ENCODE results near the gene KCNJ15. TPM values are rescaled to one million over a fixed set of nuclear protein-coding genes. Genes with fewer than 3 reads are reported as not detected.

The KCNJ15 gene
- total RNA-seq, 1 donor from 2014 or later = not detected

- H3K27me3 Mint-ChIP-seq (ENCODE audit: unreplicated experiment) = no peaks in the 10 kb centered on the region
- H3K4me1 Mint-ChIP-seq (ENCODE audit: low read depth, unreplicated experiment) = no peaks in the 10 kb centered on the region
- DNase-seq = no peak
- H3K36me3 Mint-ChIP-seq (ENCODE audit: unreplicated experiment) = no peaks in the 10 kb centered on the region
- H3K9me3 Mint-ChIP-seq (ENCODE audit: unreplicated experiment) = peaks cover 3% of the 10 kb centered on the region
- no peak overlapping the region for H3K4me3 Mint-ChIP-seq (ENCODE audit: unreplicated experiment)
- TF ChIP-seq CTCF (IDR thresholded peaks at IDR 0.05; ENCODE audit: partially characterized antibody, unreplicated experiment) = no peak
- no peak overlapping the region for H3K27ac Mint-ChIP-seq (ENCODE audit: unreplicated experiment)
Observed at GRCh38 chr21:38263493-38263892, 6.7 kb downstream of the KCNJ15 start.

DNA sequence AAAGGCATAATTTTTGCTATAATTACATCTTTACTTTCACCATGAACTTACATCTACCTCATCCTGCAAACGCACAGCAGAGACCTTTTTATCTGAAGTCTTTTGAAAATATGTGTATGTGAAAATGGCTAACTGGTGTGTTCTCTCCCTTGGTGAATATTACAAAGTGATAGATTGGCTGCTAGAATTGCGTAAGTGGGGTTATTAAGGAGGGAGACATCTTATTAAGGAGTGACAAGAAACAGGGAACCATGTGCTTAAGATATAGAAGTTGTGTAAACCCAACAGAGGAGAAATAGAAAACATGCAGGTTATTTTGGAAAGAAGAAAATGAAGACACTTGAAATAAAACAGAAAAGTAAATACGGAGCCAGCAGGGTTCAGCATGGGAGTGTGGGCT is 7.8 kb downstream of the KCNJ15 start:
- no peak for DNase-seq
- H3K27ac Mint-ChIP-seq (ENCODE audit: unreplicated experiment) = no peak overlapping the region
- peaks cover 3% of the 10 kb centered on the region for H3K9me3 Mint-ChIP-seq (ENCODE audit: unreplicated experiment)
- H3K4me1 Mint-ChIP-seq (ENCODE audit: low read depth, unreplicated experiment) = no peaks in the 10 kb centered on the region
- no peaks in the 10 kb centered on the region for H3K36me3 Mint-ChIP-seq (ENCODE audit: unreplicated experiment)
- H3K4me3 Mint-ChIP-seq (ENCODE audit: unreplicated experiment) = no peak overlapping the region
- no peak for TF ChIP-seq CTCF (IDR thresholded peaks at IDR 0.05; ENCODE audit: partially characterized antibody, unreplicated experiment)
- H3K27me3 Mint-ChIP-seq (ENCODE audit: unreplicated experiment) = no peaks in the 10 kb centered on the region

DNA sequence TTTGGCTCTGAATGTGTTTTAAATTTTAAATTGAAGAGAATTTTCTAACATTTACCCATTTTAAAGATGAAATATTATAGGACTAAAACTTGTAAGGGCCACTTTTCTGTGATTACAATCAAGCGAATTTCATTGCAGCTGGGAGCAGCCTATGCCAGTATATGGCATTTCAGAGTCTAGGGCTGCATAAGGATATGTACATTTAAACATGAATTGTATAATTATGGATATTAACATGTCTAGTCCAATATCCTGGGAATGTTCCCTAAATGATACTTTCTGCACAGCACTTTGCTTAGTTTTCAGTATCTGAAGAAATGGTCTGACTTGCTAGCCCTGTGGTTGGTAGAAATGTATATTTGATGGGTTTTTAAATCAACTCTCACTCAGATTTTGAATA is 8.4 kb downstream of the KCNJ15 start:
- Mint-ChIP-seq H3K27ac (ENCODE audit: unreplicated experiment) (no peak overlapping the region), H3K4me3 (ENCODE audit: unreplicated experiment) (no peak overlapping the region), H3K27me3 (ENCODE audit: unreplicated experiment) (no peaks in the 10 kb centered on the region), H3K36me3 (ENCODE audit: unreplicated experiment) (no peaks in the 10 kb centered on the region), H3K4me1 (ENCODE audit: low read depth, unreplicated experiment) (no peaks in the 10 kb centered on the region), H3K9me3 (ENCODE audit: unreplicated experiment) (peaks cover 3% of the 10 kb centered on the region)
- no peak for TF ChIP-seq CTCF (IDR thresholded peaks at IDR 0.05; ENCODE audit: partially characterized antibody, unreplicated experiment)
- no peak for DNase-seq

- Mint-ChIP-seq H3K36me3 (ENCODE audit: unreplicated experiment) (no peaks in the 10 kb centered on the region), H3K4me1 (ENCODE audit: low read depth, unreplicated experiment) (no peaks in the 10 kb centered on the region), H3K4me3 (ENCODE audit: unreplicated experiment) (no peak overlapping the region), H3K9me3 (ENCODE audit: unreplicated experiment) (peaks cover 3% of the 10 kb centered on the region), H3K27ac (ENCODE audit: unreplicated experiment) (no peak overlapping the region), H3K27me3 (ENCODE audit: unreplicated experiment) (no peaks in the 10 kb centered on the region)
- DNase-seq = no peak
- TF ChIP-seq CTCF (IDR thresholded peaks at IDR 0.05; ENCODE audit: partially characterized antibody, unreplicated experiment) = no peak
Observed at GRCh38 chr21:38266732-38267131, 9.9 kb downstream of the KCNJ15 start.

- no peaks in the 10 kb centered on the region for H3K4me1 Mint-ChIP-seq (ENCODE audit: low read depth, unreplicated experiment)
- no peak for DNase-seq
- H3K9me3 Mint-ChIP-seq (ENCODE audit: unreplicated experiment) = peaks cover 3% of the 10 kb centered on the region
- H3K36me3 Mint-ChIP-seq (ENCODE audit: unreplicated experiment) = no peaks in the 10 kb centered on the region
- no peak overlapping the region for H3K4me3 Mint-ChIP-seq (ENCODE audit: unreplicated experiment)
- no peak for TF ChIP-seq CTCF (IDR thresholded peaks at IDR 0.05; ENCODE audit: partially characterized antibody, unreplicated experiment)
- H3K27ac Mint-ChIP-seq (ENCODE audit: unreplicated experiment) = no peak overlapping the region
- no peaks in the 10 kb centered on the region for H3K27me3 Mint-ChIP-seq (ENCODE audit: unreplicated experiment)
Observed at GRCh38 chr21:38267136-38267755, 10.5 kb downstream of the KCNJ15 start.
